Adipocyte (in vitro differentiated cells): ENCODE data around the gene HS6ST2.
"Not testable (repeated sequence)": the region's sequence is repeated elsewhere in the genome, so short reads cannot be mapped to it uniquely, and the experiment has no call there.

Experiments used
- DNase-seq: peaks from one replicate; pipeline ENCODE4 v3.0.0-alpha.2; 2015; ENCODE audit warnings: low read depth
- H3K27me3 ChIP-seq: replicated peaks from 2 replicates; pipeline ENCODE4 v1.7.0; 2013; ENCODE audit warnings: mild to moderate bottlenecking, low read length, moderate library complexity; ENCODE audit not compliant: control insufficient read depth, insufficient read depth
- H3K36me3 ChIP-seq: 2 replicates; pipeline ENCODE4 v1.7.0; 2013; ENCODE audit warnings: low read length, mild to moderate bottlenecking, moderate library complexity; ENCODE audit not compliant: control insufficient read depth, insufficient read depth, severe bottlenecking
- H3K4me1 ChIP-seq: 2 replicates; pipeline ENCODE4 v1.7.0; 2013; ENCODE audit warnings: mild to moderate bottlenecking, low read length, moderate library complexity; ENCODE audit not compliant: control insufficient read depth, insufficient read depth
- H3K4me3 ChIP-seq: 2 replicates; pipeline ENCODE4 v1.7.0; 2013; ENCODE audit warnings: mild to moderate bottlenecking, low read length, moderate library complexity
- H3K9ac ChIP-seq: 2 replicates; pipeline ENCODE4 v1.7.0; 2013; ENCODE audit warnings: mild to moderate bottlenecking, low read length, moderate library complexity
- H3K9me3 ChIP-seq: 2 replicates; pipeline ENCODE4 v1.7.0; 2013; ENCODE audit warnings: mild to moderate bottlenecking, low read length, moderate library complexity; ENCODE audit not compliant: control insufficient read depth

Gene HS6ST2

GRCh38 chrX:132940727-132941327 is 17.6 kb downstream of the HS6ST2 start:
- no peaks in the 10 kb centered on the region for H3K9me3 ChIP-seq
- H3K36me3 ChIP-seq = no peaks in the 10 kb centered on the region

GRCh38 chrX:132933170-132933569 is 25.3 kb downstream of the HS6ST2 start:
- no peak overlapping the region for H3K9ac ChIP-seq
- peaks cover 19% of the 10 kb centered on the region for H3K27me3 ChIP-seq
- no peaks in the 10 kb centered on the region for H3K4me1 ChIP-seq
- peaks cover 5% of the 10 kb centered on the region for H3K9me3 ChIP-seq
- H3K4me3 ChIP-seq = no peak overlapping the region
- DNase-seq = no peak
- no peaks in the 10 kb centered on the region for H3K36me3 ChIP-seq

More at GRCh38 chrX:132940727-132941327, 17.6 kb downstream of the HS6ST2 start:
- Histone ChIP-seq H3K4me3 (no peak overlapping the region), H3K27me3 (peaks cover 6% of the 10 kb centered on the region), H3K9ac (no peak overlapping the region), H3K4me1 (no peaks in the 10 kb centered on the region)
- no peak for DNase-seq

DNA sequence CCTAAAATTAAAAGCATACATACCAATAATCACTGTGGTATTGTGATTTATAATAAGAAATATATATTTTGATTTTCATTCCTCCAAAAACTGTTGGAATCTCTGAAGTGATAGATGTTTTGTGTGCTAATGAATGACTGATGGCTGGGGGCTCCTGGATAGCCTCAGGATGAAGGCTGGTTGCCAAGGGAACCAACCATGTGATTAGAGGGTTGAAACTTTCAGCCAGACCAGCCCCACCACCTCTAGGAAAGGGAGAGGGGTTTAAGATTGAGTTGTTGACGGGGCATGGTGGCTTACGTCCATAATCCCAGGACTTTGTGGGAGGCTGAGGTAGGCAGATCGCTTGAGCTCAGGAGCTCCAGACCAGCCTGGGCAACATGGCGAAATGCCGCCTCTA is 34.0 kb downstream of the HS6ST2 start:
- no peak for DNase-seq
- Histone ChIP-seq H3K9me3 (no peaks in the 10 kb centered on the region), H3K36me3 (no peaks in the 10 kb centered on the region), H3K9ac (no peak overlapping the region), H3K27me3 (peaks cover 34% of the 10 kb centered on the region), H3K4me1 (no peaks in the 10 kb centered on the region), H3K4me3 (no peak overlapping the region)

DNA sequence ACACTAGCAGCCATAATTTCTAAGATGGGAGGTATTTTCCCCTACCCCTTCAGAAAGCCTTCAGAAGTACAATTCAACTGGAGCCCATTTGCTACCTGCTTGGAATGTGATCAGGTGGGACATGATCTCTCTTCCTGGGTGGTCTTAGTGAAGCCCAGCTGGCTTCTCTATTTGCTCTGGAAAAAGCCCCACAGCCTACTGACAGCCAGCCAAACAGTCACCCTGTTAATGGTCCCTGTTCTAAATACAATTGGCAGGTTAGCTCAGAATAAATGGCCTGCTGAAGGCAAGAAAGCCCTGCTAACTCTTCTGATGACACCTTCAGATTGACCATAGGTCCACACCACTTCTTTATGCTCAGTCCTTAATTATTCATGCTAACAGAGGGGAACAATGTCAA is 39.9 kb downstream of the HS6ST2 start:
- H3K4me1 ChIP-seq = no peaks in the 10 kb centered on the region
- H3K9ac ChIP-seq = no peak overlapping the region
- no peaks in the 10 kb centered on the region for H3K9me3 ChIP-seq
- no peaks in the 10 kb centered on the region for H3K36me3 ChIP-seq
- no peak overlapping the region for H3K4me3 ChIP-seq
- no peak for DNase-seq
- peaks cover 50% of the 10 kb centered on the region for H3K27me3 ChIP-seq

DNA sequence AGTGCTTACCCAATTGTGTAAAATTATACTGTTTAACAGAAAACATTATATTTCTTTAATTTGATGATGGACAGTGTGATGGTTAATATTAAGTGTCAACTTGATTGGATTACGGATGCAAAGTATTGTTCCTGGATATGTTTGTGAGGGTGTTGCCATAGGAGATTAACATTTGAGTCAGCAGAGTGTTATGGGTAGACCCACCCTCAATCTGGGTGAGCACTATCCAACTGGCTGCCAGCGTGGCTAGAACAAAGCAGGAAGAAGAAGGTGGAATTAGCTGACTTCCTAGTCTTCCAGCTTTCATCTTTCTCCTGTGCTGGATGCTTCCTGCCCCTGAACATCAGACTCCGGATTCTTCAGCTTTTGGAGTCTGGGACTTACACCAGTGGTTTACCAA is 42.1 kb downstream of the HS6ST2 start:
- no peaks in the 10 kb centered on the region for H3K4me1 ChIP-seq
- no peak for DNase-seq
- peaks cover 7% of the 10 kb centered on the region for H3K9me3 ChIP-seq
- no peak overlapping the region for H3K9ac ChIP-seq
- H3K4me3 ChIP-seq = no peak overlapping the region
- H3K36me3 ChIP-seq = no peaks in the 10 kb centered on the region
- H3K27me3 ChIP-seq = peaks cover 54% of the 10 kb centered on the region

DNA sequence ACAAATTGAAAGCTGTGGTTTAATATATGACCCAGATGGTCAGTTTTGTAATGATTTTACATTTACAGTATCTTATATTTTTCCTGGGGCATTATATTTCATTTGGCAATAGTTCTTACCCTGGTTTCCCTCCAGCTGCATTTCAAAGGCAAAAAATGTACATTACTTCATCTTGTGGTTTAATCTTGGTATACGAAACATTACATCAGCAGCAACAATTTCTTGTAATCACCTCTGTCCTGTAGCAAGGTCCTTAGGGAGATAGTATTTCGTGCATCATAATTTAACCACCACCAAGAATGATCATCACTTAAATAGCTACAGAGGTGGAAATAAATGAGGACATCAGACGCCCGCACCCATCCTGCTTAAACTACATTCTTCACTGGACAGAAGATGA is 48.8 kb downstream of the HS6ST2 start:
- Histone ChIP-seq H3K4me1 (no peaks in the 10 kb centered on the region), H3K9me3 (peaks cover 7% of the 10 kb centered on the region), H3K36me3 (no peaks in the 10 kb centered on the region), H3K27me3 (peaks cover 32% of the 10 kb centered on the region), H3K4me3 (no peak overlapping the region), H3K9ac (no peak overlapping the region)
- DNase-seq = peak; percentile 73

DNA sequence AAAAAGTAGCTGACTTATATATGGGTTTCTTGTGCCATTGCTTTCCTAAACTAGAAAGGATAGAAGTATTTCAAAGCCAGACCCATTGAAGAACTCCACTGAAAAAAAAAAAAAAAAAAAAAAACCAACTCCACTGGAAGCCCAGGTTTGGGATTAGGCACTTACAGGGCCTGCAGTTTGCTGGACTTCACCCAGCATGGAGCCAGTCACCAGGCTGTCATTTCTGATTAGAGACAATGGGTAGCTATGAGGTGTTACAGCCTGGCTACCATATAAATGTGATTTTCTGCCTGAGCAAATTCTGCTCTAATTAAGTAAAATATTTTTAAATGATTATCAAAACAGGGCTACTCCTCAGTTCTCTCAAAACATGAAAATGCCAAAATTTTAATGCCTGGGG is 49.5 kb downstream of the HS6ST2 start:
- H3K9me3 ChIP-seq = peaks cover 7% of the 10 kb centered on the region
- H3K4me3 ChIP-seq = no peak overlapping the region
- no peaks in the 10 kb centered on the region for H3K4me1 ChIP-seq
- H3K36me3 ChIP-seq = no peaks in the 10 kb centered on the region
- no peak for DNase-seq
- peaks cover 24% of the 10 kb centered on the region for H3K27me3 ChIP-seq
- no peak overlapping the region for H3K9ac ChIP-seq

DNA sequence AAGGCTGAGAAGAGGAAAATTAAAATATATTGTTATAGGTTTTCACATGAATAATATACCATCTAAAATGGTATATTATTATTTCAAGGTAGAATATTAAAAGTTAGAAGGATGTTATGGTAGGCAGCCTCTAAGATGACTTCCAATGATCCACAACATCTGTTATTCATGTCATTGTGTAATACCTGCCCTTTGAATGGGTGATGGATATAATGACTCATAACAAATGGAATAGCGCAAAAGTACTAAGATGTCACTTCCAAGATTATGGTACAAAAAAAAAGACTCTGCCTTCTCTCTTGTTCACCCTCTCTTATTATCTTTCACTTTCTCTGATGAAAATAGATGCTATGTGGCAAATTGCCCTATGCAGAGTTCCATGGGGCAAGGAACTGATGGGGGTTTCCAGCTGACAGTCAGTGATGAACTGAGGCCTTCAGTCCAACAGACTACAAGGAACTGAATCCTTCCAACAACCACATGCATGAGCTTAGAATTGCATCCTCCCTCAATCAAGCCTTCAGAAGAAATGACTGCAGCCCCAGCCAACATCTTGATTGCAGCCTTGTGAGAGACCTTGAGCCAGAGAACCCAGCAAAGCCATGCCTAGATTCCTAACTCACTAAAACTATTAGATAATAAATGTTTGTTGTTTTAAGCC is 57.7 kb downstream of the HS6ST2 start:
- H3K4me1 ChIP-seq = no peaks in the 10 kb centered on the region

GRCh38 chrX:132887569-132887968 is 70.9 kb downstream of the HS6ST2 start:
- Histone ChIP-seq H3K4me1 (no peaks in the 10 kb centered on the region), H3K27me3 (no peaks in the 10 kb centered on the region), H3K36me3 (no peaks in the 10 kb centered on the region), H3K9ac (no peak overlapping the region), H3K4me3 (no peak overlapping the region), H3K9me3 (peaks cover 26% of the 10 kb centered on the region)
- DNase-seq = no peak

More for the DNA sequence above, 57.7 kb downstream of the HS6ST2 start:
- H3K4me3 ChIP-seq = no peak overlapping the region
- peaks cover 13% of the 10 kb centered on the region for H3K27me3 ChIP-seq
- no peaks in the 10 kb centered on the region for H3K9me3 ChIP-seq
- DNase-seq = no peak
- no peaks in the 10 kb centered on the region for H3K36me3 ChIP-seq
- H3K9ac ChIP-seq = no peak overlapping the region

GRCh38 chrX:132883358-132883915 is 75.0 kb downstream of the HS6ST2 start:
- no peak for DNase-seq
- H3K4me3 ChIP-seq = no peak overlapping the region

DNA sequence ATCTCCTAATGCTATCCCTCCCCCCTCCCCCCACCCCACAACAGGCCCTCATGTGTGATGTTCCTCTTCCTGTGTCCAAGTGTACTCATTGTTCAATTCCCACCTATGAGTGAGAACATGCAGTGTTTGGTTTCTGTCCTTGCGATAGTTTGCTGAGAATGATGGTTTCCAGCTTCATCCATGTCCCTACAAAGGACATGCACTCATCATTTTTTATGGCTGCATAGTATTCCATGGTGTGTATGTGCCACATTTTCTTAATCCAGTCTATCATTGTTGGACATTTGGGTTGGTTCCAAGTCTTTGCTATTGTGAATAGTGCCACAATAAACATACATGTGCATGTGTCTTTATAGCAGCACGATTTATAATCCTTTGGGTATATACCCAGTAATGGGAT is 77.7 kb downstream of the HS6ST2 start:
- not testable (repeated sequence) for H3K4me1 ChIP-seq, H3K9ac ChIP-seq, H3K9me3 ChIP-seq, H3K4me3 ChIP-seq, H3K36me3 ChIP-seq, DNase-seq
- peaks cover 15% of the 10 kb centered on the region for H3K27me3 ChIP-seq

More at GRCh38 chrX:132883358-132883915, 75.0 kb downstream of the HS6ST2 start:
- Histone ChIP-seq H3K9me3 (peaks cover 10% of the 10 kb centered on the region), H3K4me1 (no peaks in the 10 kb centered on the region), H3K27me3 (no peaks in the 10 kb centered on the region), H3K36me3 (no peaks in the 10 kb centered on the region), H3K9ac (no peak overlapping the region)
